Neuronal stem cell (in vitro differentiated cells): ENCODE results near the gene PML.

ENCODE experiments used
- DNase-seq: peaks from one replicate; pipeline ENCODE4 v3.0.0-alpha.2; 2013; ENCODE audit warnings: low spot score
- H2AFZ ChIP-seq: one replicate; pipeline ENCODE4 v1.6.1; 2013; ENCODE audit warnings: mild to moderate bottlenecking, low read length, inconsistent platforms
- H2AK5ac ChIP-seq: 2 replicates; pipeline ENCODE4 v1.6.1; 2013; ENCODE audit warnings: low read depth, mild to moderate bottlenecking, inconsistent platforms, low read length, moderate library complexity, mixed read lengths
- H2BK120ac ChIP-seq: 2 replicates; pipeline ENCODE4 v1.6.1; 2013; ENCODE audit warnings: low read depth, mild to moderate bottlenecking, inconsistent platforms, low read length, moderate library complexity, mixed read lengths
- H2BK12ac ChIP-seq: one replicate; pipeline ENCODE4 v1.6.1; 2013; ENCODE audit warnings: low read length, inconsistent platforms
- H2BK15ac ChIP-seq: 2 replicates; pipeline ENCODE4 v1.6.1; 2013; ENCODE audit warnings: mild to moderate bottlenecking, low read length, inconsistent platforms, mixed read lengths
- H2BK5ac ChIP-seq: one replicate; pipeline ENCODE4 v1.6.1; 2013; ENCODE audit warnings: inconsistent platforms, mild to moderate bottlenecking, low read length, moderate library complexity
- H3K14ac ChIP-seq: one replicate; pipeline ENCODE4 v1.6.1; 2013; ENCODE audit warnings: low read length, inconsistent platforms
- H3K18ac ChIP-seq: 2 replicates; pipeline ENCODE4 v1.6.1; 2013; ENCODE audit warnings: low read length, inconsistent platforms
- H3K23ac ChIP-seq: 2 replicates; pipeline ENCODE4 v1.6.1; 2013; ENCODE audit warnings: low read depth, mild to moderate bottlenecking, mixed read lengths, low read length, inconsistent platforms; ENCODE audit not compliant: poor library complexity
- H3K27ac ChIP-seq: replicated peaks from 3 replicates; pipeline ENCODE4 v1.5.1; 2013; ENCODE audit warnings: low read length, inconsistent platforms
- H3K27me3 ChIP-seq, 3 experiments: 2 replicates each; pipeline ENCODE4 v1.6.1; 2013; ENCODE audit warnings: low read length in 3 of 3, mild to moderate bottlenecking in 2 of 3, inconsistent platforms in 1 of 3, low read depth in 1 of 3, mixed read lengths in 1 of 3, moderate library complexity in 1 of 3; ENCODE audit not compliant: control insufficient read depth in 3 of 3, insufficient read depth in 3 of 3
- H3K36me3 ChIP-seq, 2 donors: replicated peaks in 1 of 2; 2 replicates each; pipeline ENCODE4 v1.6.1; 2013; ENCODE audit warnings: low read length in 2 of 2; ENCODE audit not compliant: control insufficient read depth in 2 of 2, insufficient read depth in 2 of 2
- H3K4ac ChIP-seq: 2 replicates; pipeline ENCODE4 v1.6.1; 2013; ENCODE audit warnings: inconsistent platforms, mild to moderate bottlenecking, low read length, moderate library complexity
- H3K4me1 ChIP-seq, 2 donors: 1 replicate in 1 of 2; 2 replicates in 1 of 2; pipeline ENCODE4 v1.6.1; 2013; ENCODE audit warnings: low read length in 2 of 2, low read depth in 1 of 2; ENCODE audit not compliant: control insufficient read depth in 2 of 2, insufficient read depth in 1 of 2
- H3K4me2 ChIP-seq: one replicate; pipeline ENCODE4 v1.6.1; 2013; ENCODE audit warnings: mild to moderate bottlenecking, low read length, inconsistent platforms; ENCODE audit not compliant: insufficient read depth, poor library complexity, severe bottlenecking
- H3K4me3 ChIP-seq, 2 donors: 2 replicates each; pipeline ENCODE4 v1.5.1; 2013; ENCODE audit warnings: low read length in 2 of 2, mild to moderate bottlenecking in 2 of 2, inconsistent platforms in 1 of 2, moderate library complexity in 1 of 2
- H3K79me1 ChIP-seq: one replicate; pipeline ENCODE4 v1.6.1; 2013; ENCODE audit warnings: low read depth, mild to moderate bottlenecking, inconsistent platforms, low read length, moderate library complexity
- H3K9ac ChIP-seq: one replicate; pipeline ENCODE4 v1.6.1; 2013; ENCODE audit warnings: mild to moderate bottlenecking, low read depth, low read length, inconsistent platforms; ENCODE audit not compliant: poor library complexity
- H3K9me3 ChIP-seq, 2 donors: replicated peaks in 1 of 2; 2 replicates each; pipeline versions ENCODE3 to v1.6.1; 2013; ENCODE audit warnings: low read length in 2 of 2, mild to moderate bottlenecking in 2 of 2, inconsistent platforms in 1 of 2, low read depth in 1 of 2, mixed read lengths in 1 of 2, moderate library complexity in 1 of 2; ENCODE audit not compliant: control insufficient read depth in 2 of 2, insufficient read depth in 1 of 2
- H4K8ac ChIP-seq: one replicate; pipeline ENCODE4 v1.6.1; 2013; ENCODE audit warnings: low read depth, mild to moderate bottlenecking, inconsistent platforms, low read length, moderate library complexity
- H4K91ac ChIP-seq: one replicate; pipeline ENCODE4 v1.6.1; 2013; ENCODE audit warnings: low read length, low read depth, mild to moderate bottlenecking, inconsistent platforms; ENCODE audit not compliant: poor library complexity
- WGBS, 2 donors: extraction: QIAGEN DNeasy Blood & Tissue Kit; methylation state at CpG; one replicate each; pipeline ENCODE4 v1.1.7; 2013; ENCODE audit warnings: missing lambda C conversion rate in 2 of 2, mixed read lengths in 1 of 2; ENCODE audit not compliant: insufficient read length in 2 of 2, insufficient replicate concordance in 1 of 2; ENCODE audit errors: extremely low coverage in 2 of 2; 5-methylcytosine and 5-hydroxymethylcytosine counted together

PML gene

GRCh38 chr15:73985101-73985873 is 9.2 kb upstream of the PML start:
- H3K36me3 ChIP-seq: peaks cover 0 to 4% of the 10 kb centered on the region in 2 donors
- no CpG with 5 or more reads among the region's 13 CpGs for WGBS, 2 donors
- peak overlapping the region in 1 of 2 donors; percentile 56 for H3K4me3 ChIP-seq
- peak overlapping the region; percentile 9 for H3K9ac ChIP-seq
- no peak overlapping the region for H3K27ac ChIP-seq
- no peak overlapping the region for H2BK120ac ChIP-seq
- H2BK15ac ChIP-seq: no peak overlapping the region
- no peaks in the 10 kb centered on the region for H3K9me3 ChIP-seq
- no peak overlapping the region for H3K14ac ChIP-seq
- peaks cover 3 to 5% of the 10 kb centered on the region in 2 donors for H3K4me1 ChIP-seq
- no peak overlapping the region for H2BK12ac ChIP-seq
- no peak overlapping the region for H4K8ac ChIP-seq
- H3K18ac ChIP-seq: no peak overlapping the region
- H3K23ac ChIP-seq: no peak overlapping the region
- H3K79me1 ChIP-seq: no peaks in the 10 kb centered on the region
- peak overlapping the region; percentile 27 for H3K4ac ChIP-seq
- no peak overlapping the region for H2AK5ac ChIP-seq
- no peak for DNase-seq
- H2AFZ ChIP-seq: no peak overlapping the region
- no peak overlapping the region for H3K4me2 ChIP-seq
- no peaks in the 10 kb centered on the region for H3K27me3 ChIP-seq
- H2BK5ac ChIP-seq: no peak overlapping the region
- H4K91ac ChIP-seq: no peak overlapping the region

GRCh38 chr15:73986055-73986775 is 8.3 kb upstream of the PML start:
- Histone ChIP-seq H3K9me3 (no peaks in the 10 kb centered on the region), H2AK5ac (no peak overlapping the region), H2BK12ac (no peak overlapping the region), H3K27me3 (no peaks in the 10 kb centered on the region), H3K23ac (no peak overlapping the region), H2BK5ac (no peak overlapping the region), H3K14ac (no peak overlapping the region), H3K18ac (no peak overlapping the region), H4K8ac (no peak overlapping the region), H3K79me1 (no peaks in the 10 kb centered on the region), H3K4ac (no peak overlapping the region), H3K27ac (no peak overlapping the region), H4K91ac (no peak overlapping the region), H2BK120ac (no peak overlapping the region), H3K9ac (no peak overlapping the region), H2BK15ac (no peak overlapping the region), H2AFZ (no peak overlapping the region), H3K4me2 (no peak overlapping the region), H3K4me1 (peaks cover 3 to 7% of the 10 kb centered on the region in 2 donors), H3K36me3 (peaks cover 0 to 4% of the 10 kb centered on the region in 2 donors), H3K4me3 (no peak overlapping the region)
- no peak for DNase-seq
- WGBS, 2 donors: no CpG with 5 or more reads among the region's 7 CpGs

GRCh38 chr15:73986776-73987056 is 7.8 kb upstream of the PML start:
- DNase-seq: no peak
- no peaks in the 10 kb centered on the region for H3K79me1 ChIP-seq
- H3K18ac ChIP-seq: no peak overlapping the region
- no peak overlapping the region for H3K4ac ChIP-seq
- H3K23ac ChIP-seq: no peak overlapping the region
- H3K9ac ChIP-seq: no peak overlapping the region
- no peak overlapping the region for H3K14ac ChIP-seq
- H2BK12ac ChIP-seq: no peak overlapping the region
- no peak overlapping the region for H4K8ac ChIP-seq
- no peak overlapping the region for H4K91ac ChIP-seq
- H3K4me2 ChIP-seq: no peak overlapping the region
- H2BK5ac ChIP-seq: no peak overlapping the region
- H3K9me3 ChIP-seq: no peaks in the 10 kb centered on the region
- peak overlapping the region; percentile 0 for H2BK15ac ChIP-seq
- peaks cover 6 to 10% of the 10 kb centered on the region in 2 donors for H3K4me1 ChIP-seq
- H3K27ac ChIP-seq: no peak overlapping the region
- no peak overlapping the region for H2BK120ac ChIP-seq
- peak overlapping the region; percentile 9 for H2AK5ac ChIP-seq
- no CpG with 5 or more reads among the region's 1 CpG for WGBS, 2 donors
- H3K27me3 ChIP-seq: no peaks in the 10 kb centered on the region
- no peak overlapping the region for H3K4me3 ChIP-seq
- no peak overlapping the region for H2AFZ ChIP-seq
- H3K36me3 ChIP-seq: peaks cover 0 to 4% of the 10 kb centered on the region in 2 donors

- H3K4me3 ChIP-seq: no peak overlapping the region
- no peak overlapping the region for H3K18ac ChIP-seq
- no peak overlapping the region for H2BK5ac ChIP-seq
- no peak overlapping the region for H4K8ac ChIP-seq
- H3K23ac ChIP-seq: no peak overlapping the region
- H3K79me1 ChIP-seq: no peaks in the 10 kb centered on the region
- H3K9ac ChIP-seq: no peak overlapping the region
- H2AFZ ChIP-seq: no peak overlapping the region
- peak overlapping the region; percentile 9 for H2AK5ac ChIP-seq
- H4K91ac ChIP-seq: no peak overlapping the region
- no peak overlapping the region for H3K4me2 ChIP-seq
- H3K36me3 ChIP-seq: peaks cover 0 to 4% of the 10 kb centered on the region in 2 donors
- H3K4ac ChIP-seq: no peak overlapping the region
- H3K9me3 ChIP-seq: no peaks in the 10 kb centered on the region
- no peak overlapping the region for H3K27ac ChIP-seq
- H3K14ac ChIP-seq: no peak overlapping the region
- peaks cover 6 to 10% of the 10 kb centered on the region in 2 donors for H3K4me1 ChIP-seq
- H2BK12ac ChIP-seq: no peak overlapping the region
- H3K27me3 ChIP-seq: no peaks in the 10 kb centered on the region
- H2BK15ac ChIP-seq: peak overlapping the region; percentile 0
- H2BK120ac ChIP-seq: no peak overlapping the region
- no CpG with 5 or more reads among the region's 4 CpGs for WGBS, 2 donors
- no peak for DNase-seq
Measured at GRCh38 chr15:73987250-73987649, 7.3 kb upstream of the PML start.
